ENCODE results near the gene CYB5RL. TPM values are rescaled to one million over a fixed set of nuclear protein-coding genes. Genes with fewer than 3 reads are reported as not detected.

The CYB5RL gene
- total and polyA plus RNA-seq, 2 donors (not counting 3 experiments of a cell fraction or from before 2014, with no cell fraction given): 5.8 to 8.6 TPM

GRCh38 chr1:54246116-54246721 is 46.4 kb upstream of the CYB5RL start:
- no peak for TF ChIP-seq POLR2AphosphoS5 (IDR thresholded peaks at IDR 0.05; ENCODE audit: insufficient read depth, low read depth, low read length)
- no peak for TF ChIP-seq MAX (IDR thresholded peaks at IDR 0.05; ENCODE audit: insufficient read depth, insufficient read length)
- TF ChIP-seq GATA2 (IDR thresholded peaks at IDR 0.05; ENCODE audit: insufficient read depth, insufficient read length, low read depth, low read length): no peak
- Histone ChIP-seq H3K27me3 (ENCODE audit: control insufficient read depth in 2 of 2, insufficient read depth in 2 of 2, low read length in 2 of 2) (no peaks in the 10 kb centered on the region), H4K20me1 (replicated peaks; ENCODE audit: control insufficient read depth, extremely low read depth, insufficient read depth, low read length) (no peaks in the 10 kb centered on the region), H3K9ac (replicated peaks; ENCODE audit: extremely low read depth, insufficient read depth, low read length) (no peak overlapping the region), H3K36me3 (ENCODE audit: control insufficient read depth in 2 of 2, extremely low read depth in 1 of 2, insufficient read depth in 2 of 2, low read length in 2 of 2) (peaks cover 2 to 16% of the 10 kb centered on the region in 2 experiments), H3K9me1 (replicated peaks; ENCODE audit: control insufficient read depth, extremely low read depth, insufficient read depth, low read length) (no peaks in the 10 kb centered on the region), H3K4me2 (ENCODE audit: insufficient read depth, low read length) (no peak overlapping the region), H3K4me1 (ENCODE audit: control insufficient read depth, extremely low read depth, insufficient read depth, low read length) (peaks cover 4% of the 10 kb centered on the region), H2AFZ (ENCODE audit: low read depth, low read length) (no peak overlapping the region), H3K79me2 (ENCODE audit: control insufficient read depth, insufficient read depth, low read length) (no peaks in the 10 kb centered on the region), H3K27ac (ENCODE audit: insufficient read depth, low read depth, low read length) (no peak overlapping the region), H3K4me3 (replicated peaks in 1 of 3; ENCODE audit: insufficient read depth in 1 of 3, low read depth in 1 of 3, low read length in 3 of 3) (no peak overlapping the region), H3K9me3 (replicated peaks; ENCODE audit: control insufficient read depth, insufficient read depth, low read length) (no peaks in the 10 kb centered on the region)
- no peak for DNase-seq (ENCODE audit: low read depth, low spot score)
- dilution Hi-C loops (cut with MboI; ENCODE audit: extremely low pct_ligation_motif_present, low sequenced_read_pairs) (no loop called here), intact Hi-C loops (cut with micrococcal nuclease) (no loop called here)
- ChIA-PET POLR2A (no interaction called here), CTCF (no interaction called here)
- BruUV-seq (replicated peaks): no TSS peak
- FAIRE-seq: no peak

GRCh38 chr1:54245501-54245900 is 45.7 kb upstream of the CYB5RL start:
- no peak overlapping the region for H3K4me3 ChIP-seq (replicated peaks in 1 of 3; ENCODE audit: insufficient read depth in 1 of 3, low read depth in 1 of 3, low read length in 3 of 3)
- no peaks in the 10 kb centered on the region for H3K9me3 ChIP-seq (replicated peaks; ENCODE audit: control insufficient read depth, insufficient read depth, low read length)
- H3K27ac ChIP-seq (ENCODE audit: insufficient read depth, low read depth, low read length): no peak overlapping the region
- intact Hi-C loops (cut with micrococcal nuclease): no loop called here
- BruUV-seq (replicated peaks): no TSS peak
- no peak overlapping the region for H2AFZ ChIP-seq (ENCODE audit: low read depth, low read length)
- no peaks in the 10 kb centered on the region for H3K79me2 ChIP-seq (ENCODE audit: control insufficient read depth, insufficient read depth, low read length)
- DNase-seq (ENCODE audit: low read depth, low spot score) (no peak), FAIRE-seq (no peak)
- CTCF ChIA-PET: no interaction called here
- H3K36me3 ChIP-seq (ENCODE audit: control insufficient read depth in 2 of 2, extremely low read depth in 1 of 2, insufficient read depth in 2 of 2, low read length in 2 of 2): peaks cover 2 to 19% of the 10 kb centered on the region in 2 experiments
- H3K9ac ChIP-seq (replicated peaks; ENCODE audit: extremely low read depth, insufficient read depth, low read length): no peak overlapping the region
- dilution Hi-C loops (cut with MboI; ENCODE audit: extremely low pct_ligation_motif_present, low sequenced_read_pairs): no loop called here
- peaks cover 4% of the 10 kb centered on the region for H3K4me1 ChIP-seq (ENCODE audit: control insufficient read depth, extremely low read depth, insufficient read depth, low read length)
- no peaks in the 10 kb centered on the region for H3K27me3 ChIP-seq (ENCODE audit: control insufficient read depth in 2 of 2, insufficient read depth in 2 of 2, low read length in 2 of 2)
- H4K20me1 ChIP-seq (replicated peaks; ENCODE audit: control insufficient read depth, extremely low read depth, insufficient read depth, low read length): no peaks in the 10 kb centered on the region
- no peak overlapping the region for H3K4me2 ChIP-seq (ENCODE audit: insufficient read depth, low read length)
- TF ChIP-seq FOS (IDR thresholded peaks at IDR 0.05; ENCODE audit: borderline replicate concordance, insufficient read depth, low read length) (no peak), GATA2 (IDR thresholded peaks at IDR 0.05; ENCODE audit: insufficient read depth, insufficient read length, low read depth, low read length) (no peak), EZH2 (IDR thresholded peaks at IDR 0.05; ENCODE audit: borderline replicate concordance, low read depth, low read length, severe bottlenecking) (no peak), POLR2A (IDR thresholded peaks at IDR 0.05; ENCODE audit: low read depth, low read length) (no peak), MAX (IDR thresholded peaks at IDR 0.05; ENCODE audit: insufficient read depth, insufficient read length) (no peak), JUN (IDR thresholded peaks at IDR 0.05; ENCODE audit: borderline replicate concordance, insufficient read depth, insufficient read length, low read depth) (no peak), POLR2AphosphoS5 (IDR thresholded peaks at IDR 0.05; ENCODE audit: insufficient read depth, low read depth, low read length) (no peak), CTCF (IDR thresholded peaks at IDR 0.05; ENCODE audit: extremely low read depth in 1 of 2, insufficient read depth in 1 of 2, low read depth in 1 of 2, low read length in 2 of 2) (no peak), MYC (IDR thresholded peaks at IDR 0.05; ENCODE audit: low read depth, low read length) (no peak)
- no peaks in the 10 kb centered on the region for H3K9me1 ChIP-seq (replicated peaks; ENCODE audit: control insufficient read depth, extremely low read depth, insufficient read depth, low read length)
- POLR2A ChIA-PET: no interaction called here

Measured in endothelial cell of umbilical vein (primary cell).